Adrenal gland (tissue), 5 donors: ENCODE data around the gene ZBTB40.

Source experiments
- POLR2A ChIP-seq, 2 donors: fragments of 450-650 bp; IDR thresholded peaks; one replicate each; pipeline ENCODE4 v1.6.1; 2017; ENCODE audit warnings: antibody characterized with exemption in 2 of 2, mild to moderate bottlenecking in 2 of 2, moderate library complexity in 1 of 2
- TF ChIP-seq, protein P1 (sequence below), 6 experiments: fragments of 450-650 bp in 4 of 6; fragments of 200-600 bp in 2 of 6; sonication (generic) in 1 of 6; IDR thresholded peaks; 1 replicate in 5 of 6; 2 replicates in 1 of 6; pipeline versions ENCODE4 v1.5.1 to v1.8.0; 2016 to 2021; ENCODE audit warnings: antibody characterized with exemption in 6 of 6, mild to moderate bottlenecking in 2 of 6, moderate library complexity in 1 of 6
- donor health status: DM: no; HTN: no; CAD: no.

GRCh38 chr1:22406722-22407495 lies 44.7 kb upstream of the ZBTB40 start:
- TF ChIP-seq, protein P1, sequence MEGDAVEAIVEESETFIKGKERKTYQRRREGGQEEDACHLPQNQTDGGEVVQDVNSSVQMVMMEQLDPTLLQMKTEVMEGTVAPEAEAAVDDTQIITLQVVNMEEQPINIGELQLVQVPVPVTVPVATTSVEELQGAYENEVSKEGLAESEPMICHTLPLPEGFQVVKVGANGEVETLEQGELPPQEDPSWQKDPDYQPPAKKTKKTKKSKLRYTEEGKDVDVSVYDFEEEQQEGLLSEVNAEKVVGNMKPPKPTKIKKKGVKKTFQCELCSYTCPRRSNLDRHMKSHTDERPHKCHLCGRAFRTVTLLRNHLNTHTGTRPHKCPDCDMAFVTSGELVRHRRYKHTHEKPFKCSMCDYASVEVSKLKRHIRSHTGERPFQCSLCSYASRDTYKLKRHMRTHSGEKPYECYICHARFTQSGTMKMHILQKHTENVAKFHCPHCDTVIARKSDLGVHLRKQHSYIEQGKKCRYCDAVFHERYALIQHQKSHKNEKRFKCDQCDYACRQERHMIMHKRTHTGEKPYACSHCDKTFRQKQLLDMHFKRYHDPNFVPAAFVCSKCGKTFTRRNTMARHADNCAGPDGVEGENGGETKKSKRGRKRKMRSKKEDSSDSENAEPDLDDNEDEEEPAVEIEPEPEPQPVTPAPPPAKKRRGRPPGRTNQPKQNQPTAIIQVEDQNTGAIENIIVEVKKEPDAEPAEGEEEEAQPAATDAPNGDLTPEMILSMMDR (IDR thresholded peaks at IDR 0.05): no peak
- no peak for TF ChIP-seq POLR2A (IDR thresholded peaks at IDR 0.05)
